NK-92 (cell line): ENCODE results near the gene C15orf40.
"Not testable (repeated sequence)": the region's sequence is repeated elsewhere in the genome, so short reads cannot be mapped to it uniquely, and the experiment has no call there.

Source experiments
- DNase-seq: peaks from one replicate; lab custom pipeline; 2025; ENCODE audit not compliant: unreplicated experiment; lab: John Stamatoyannopoulos, UW

The C15orf40 gene

GRCh38 chr15:83011271-83012075, at the start of gene C15orf40:
Gene C15orf40, minus strand, starts transcription at chr15:83011639. Its CDS starts 32 bp downstream, at chr15:83011607.
- no peak for DNase-seq

- DNase-seq: no peak
Measured at GRCh38 chr15:83057696-83058376, 46.4 kb upstream of the C15orf40 start.

- DNase-seq: no peak
Measured at GRCh38 chr15:83057002-83057401, 45.6 kb upstream of the C15orf40 start.

GRCh38 chr15:83053151-83053550, 41.7 kb upstream of the C15orf40 start:
- DNase-seq: no peak

GRCh38 chr15:83046558-83047127, 35.2 kb upstream of the C15orf40 start:
- no peak for DNase-seq

GRCh38 chr15:83044156-83044555, 32.7 kb upstream of the C15orf40 start:
- no peak for DNase-seq

- no peak for DNase-seq
Measured at GRCh38 chr15:83039206-83039605, 27.8 kb upstream of the C15orf40 start.

GRCh38 chr15:83036253-83036652, 24.8 kb upstream of the C15orf40 start:
- DNase-seq: no peak

GRCh38 chr15:83031234-83031633, 19.8 kb upstream of the C15orf40 start:
- DNase-seq: not testable (repeated sequence)

- DNase-seq: no peak
Measured at GRCh38 chr15:83030021-83030420, 18.6 kb upstream of the C15orf40 start.

- DNase-seq: no peak
Measured at GRCh38 chr15:83018436-83018835, 7.0 kb upstream of the C15orf40 start.

- DNase-seq: no peak
Measured at GRCh38 chr15:83016906-83017305, 5.5 kb upstream of the C15orf40 start.

GRCh38 chr15:83015361-83015760, 3.9 kb upstream of the C15orf40 start:
- no peak for DNase-seq

- DNase-seq: no peak
Measured at GRCh38 chr15:83014205-83014653, 2.8 kb upstream of the C15orf40 start.

GRCh38 chr15:83012636-83013035, 1.2 kb upstream of the C15orf40 start:
- DNase-seq: no peak

- DNase-seq: no peak
Measured at GRCh38 chr15:83012076-83012426, 612 bp upstream of the C15orf40 start.

GRCh38 chr15:83010709-83011270, 649 bp downstream of the C15orf40 start:
- DNase-seq: no peak

GRCh38 chr15:83000672-83001031, 10.8 kb downstream of the C15orf40 start:
- not testable (repeated sequence) for DNase-seq

GRCh38 chr15:82999905-83000671, 11.4 kb downstream of the C15orf40 start:
- no peak for DNase-seq

- DNase-seq: no peak
Measured at GRCh38 chr15:82999426-82999825, 12.0 kb downstream of the C15orf40 start.

- DNase-seq: no peak
Measured at GRCh38 chr15:82995938-82996337, 15.5 kb downstream of the C15orf40 start.
